ENCODE results near the gene SIGLEC8.
"Not testable (repeated sequence)": the region's sequence is repeated elsewhere in the genome, so short reads cannot be mapped to it uniquely, and the experiment has no call there.

Gene SIGLEC8

DNA sequence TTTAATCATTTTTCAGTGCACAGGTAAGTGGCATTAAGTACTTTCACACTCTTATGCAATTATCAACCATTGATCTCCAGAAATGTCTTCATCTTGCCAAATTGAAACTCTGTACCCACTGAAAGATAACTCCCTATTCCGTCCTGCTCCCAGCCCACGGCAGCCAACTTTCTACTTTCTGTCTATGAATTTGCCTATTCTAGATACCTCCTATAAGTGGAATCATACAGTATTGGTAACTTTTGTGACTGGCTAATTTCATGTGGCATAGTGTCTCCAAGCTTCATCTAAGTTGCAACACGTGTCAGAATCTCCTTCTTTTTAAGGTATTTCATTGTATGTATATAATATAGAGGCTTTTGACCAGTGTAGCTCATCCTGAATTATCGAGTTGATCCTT lies 14.4 kb upstream of the SIGLEC8 start:
- no peak for DNase-seq

DNA sequence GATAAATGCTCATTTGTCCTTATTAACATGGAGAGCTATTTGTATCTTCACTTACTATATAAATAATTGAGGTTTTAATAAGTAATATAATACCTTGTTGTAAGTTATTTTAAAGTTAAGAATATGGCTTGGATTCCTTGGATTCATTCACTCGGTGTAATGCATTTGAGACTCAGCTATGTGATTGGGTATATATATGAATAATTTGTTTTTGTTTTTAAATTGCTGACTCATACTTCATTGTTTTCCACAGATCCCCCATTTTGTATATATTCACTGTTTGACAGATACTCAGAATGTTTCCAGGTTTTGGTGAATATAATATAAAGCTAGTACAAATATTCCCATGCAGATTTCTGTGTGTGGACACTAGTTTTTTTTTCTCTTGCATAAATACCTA lies 13.3 kb upstream of the SIGLEC8 start:
- no peak for DNase-seq

DNA sequence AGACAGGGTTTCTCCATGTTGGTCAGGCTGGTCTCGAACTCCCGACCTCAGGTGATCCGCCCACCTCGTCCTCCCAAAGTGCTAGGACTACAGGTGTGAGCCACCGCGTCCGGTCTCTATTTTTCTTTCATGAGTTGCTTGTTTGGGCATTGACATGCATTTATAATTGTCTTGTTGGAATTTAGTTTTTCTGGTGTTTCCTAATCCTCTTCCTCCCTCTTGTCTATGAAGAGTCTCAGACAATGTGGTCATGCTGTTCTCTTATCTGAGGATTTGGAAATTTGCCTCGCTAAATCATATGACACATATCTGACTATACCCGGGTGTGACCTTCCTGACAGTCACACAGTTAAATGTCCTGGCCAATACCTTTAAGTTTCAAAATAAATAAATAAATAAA lies 12.7 kb upstream of the SIGLEC8 start:
- DNase-seq, result no peak

DNA sequence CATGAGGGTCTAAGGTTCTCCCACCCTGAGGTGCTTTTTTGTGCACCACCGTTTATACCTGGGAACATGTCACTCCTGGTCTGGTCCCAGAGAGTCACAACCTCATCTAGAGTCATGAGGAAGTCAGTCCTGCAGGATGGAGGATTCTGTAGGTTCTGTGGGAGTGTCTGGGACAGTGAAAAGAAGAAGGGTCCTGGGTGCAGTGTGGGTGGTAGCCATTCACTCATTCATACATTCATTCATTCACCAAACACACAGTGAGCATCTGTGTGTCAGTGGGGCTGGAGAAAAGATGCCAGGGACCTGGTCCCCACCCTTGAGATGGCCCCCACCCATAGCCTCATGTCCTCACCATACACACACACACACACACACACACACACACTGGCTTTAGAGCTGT lies 11.4 kb upstream of the SIGLEC8 start:
- DNase-seq, result no peak

DNA sequence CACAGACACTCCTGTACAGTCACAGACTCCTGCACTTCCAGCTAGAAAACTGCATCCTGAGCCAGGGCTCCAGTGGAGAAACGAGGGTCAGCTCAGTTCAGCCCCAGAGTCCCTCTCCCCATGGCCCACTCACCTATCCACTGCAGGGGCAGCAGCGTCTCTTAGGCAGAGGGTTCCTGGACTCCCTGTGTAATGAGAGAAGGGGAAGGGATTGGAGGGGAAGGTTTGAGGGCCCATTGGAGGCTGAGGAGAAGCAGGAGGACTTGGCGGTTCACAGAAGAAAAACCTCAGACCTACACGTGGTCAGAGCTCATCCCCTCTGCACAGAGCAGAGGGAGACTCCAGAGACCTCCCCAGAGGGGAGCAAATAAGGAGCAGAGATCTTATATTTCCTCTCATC lies 10.9 kb upstream of the SIGLEC8 start:
- DNase-seq, result no peak

DNA sequence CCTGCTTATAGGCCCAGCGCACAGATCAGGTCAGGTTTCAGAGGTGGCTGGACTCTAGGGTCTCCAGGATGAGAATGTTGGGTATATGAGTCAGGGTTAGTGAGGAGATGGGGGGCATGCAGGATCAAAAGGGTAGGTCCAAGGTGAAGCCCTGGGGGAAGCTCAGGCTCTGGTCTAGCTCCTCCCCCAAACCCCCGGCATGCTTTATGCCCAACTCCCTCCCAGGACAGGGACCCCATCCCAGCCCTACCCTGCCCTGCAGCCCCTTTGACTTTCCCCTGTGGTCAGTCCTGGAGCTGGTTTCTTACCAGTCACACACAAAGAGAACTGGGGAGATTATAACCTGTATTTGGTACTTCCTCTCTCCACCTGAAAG lies 10.3 kb upstream of the SIGLEC8 start:
- DNase-seq, result no peak

DNA sequence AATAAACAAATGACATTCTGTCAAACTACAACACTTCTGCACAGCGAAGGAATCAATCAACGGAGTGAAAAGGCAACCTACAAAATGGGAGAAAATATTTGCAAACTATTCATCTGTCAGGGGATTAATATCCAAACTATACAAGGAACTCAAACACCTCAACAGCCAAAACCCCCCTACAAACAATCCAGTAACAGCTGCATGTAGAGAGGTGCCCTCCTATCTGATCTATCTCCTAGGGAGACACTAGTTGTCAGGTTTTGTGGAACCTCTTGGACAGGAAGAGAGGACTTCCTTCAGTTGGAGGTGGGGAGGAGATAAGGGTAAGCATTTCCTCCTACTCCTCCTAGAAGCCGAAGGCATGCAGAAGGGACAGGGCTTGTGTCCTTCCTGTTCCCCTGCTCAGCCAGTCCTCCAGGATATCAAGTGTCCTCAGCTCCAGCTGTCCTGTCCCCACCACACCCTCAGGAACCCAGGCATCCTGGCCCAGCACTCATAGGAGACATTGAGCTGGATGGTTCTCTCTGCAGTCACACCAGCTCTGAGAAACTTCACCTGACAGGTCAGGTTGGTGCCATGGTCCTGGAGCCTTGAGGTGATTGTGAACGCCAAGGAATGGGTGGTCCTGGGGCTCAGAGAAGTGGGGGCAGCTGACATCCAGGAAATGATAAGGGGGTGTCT lies 9.8 kb upstream of the SIGLEC8 start:
- DNase-seq, result no peak

DNA sequence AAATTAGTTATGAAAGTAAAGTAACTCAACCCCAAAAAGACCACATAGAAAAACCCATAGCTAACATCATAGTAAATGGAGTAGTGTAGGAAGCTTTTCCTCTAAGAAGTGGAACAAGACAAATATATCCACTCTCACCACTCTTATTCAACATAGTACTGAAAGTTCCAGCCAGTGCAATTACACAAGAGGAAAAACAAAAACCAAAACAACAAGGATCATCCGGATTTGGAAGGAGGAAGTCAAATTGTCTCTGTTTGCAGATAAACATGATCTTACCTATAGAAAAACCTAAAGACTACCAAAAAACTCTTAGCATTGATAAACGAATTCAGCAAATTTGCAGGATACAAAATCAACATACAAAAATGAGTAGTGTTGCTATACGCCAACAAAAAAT lies 8.5 kb upstream of the SIGLEC8 start:
- no peak for DNase-seq

DNA sequence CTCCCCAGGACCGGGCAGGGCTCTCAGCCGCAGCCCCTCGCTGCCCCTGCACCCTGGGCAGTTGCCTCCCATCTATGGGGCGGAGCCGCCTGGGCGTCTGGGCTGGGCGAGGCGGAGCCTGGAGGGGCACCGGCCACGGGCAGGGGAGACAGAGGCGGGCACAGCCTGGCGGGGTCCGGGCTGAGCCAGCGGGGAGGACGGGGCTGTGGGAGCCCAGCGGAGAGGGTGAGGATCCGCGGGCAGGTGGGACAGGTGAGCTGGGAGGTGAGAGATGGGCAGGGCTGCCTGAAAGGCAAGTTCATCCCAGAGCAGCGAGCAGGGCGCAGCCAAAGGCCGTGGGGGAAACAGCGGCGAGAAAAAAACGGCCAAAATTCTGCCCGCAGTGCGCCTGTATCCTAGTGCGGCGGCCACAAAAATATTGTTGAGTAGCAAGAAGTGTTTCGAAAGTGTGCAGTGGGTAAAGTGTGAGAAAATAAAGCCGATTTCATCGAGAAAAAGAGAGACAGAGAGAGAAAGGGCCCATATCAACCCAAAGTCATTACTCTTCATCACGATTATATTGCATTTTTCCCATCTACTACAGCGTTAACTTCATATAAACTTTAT lies 5.8 kb upstream of the SIGLEC8 start:
- DNase-seq, result not testable (repeated sequence)

DNA sequence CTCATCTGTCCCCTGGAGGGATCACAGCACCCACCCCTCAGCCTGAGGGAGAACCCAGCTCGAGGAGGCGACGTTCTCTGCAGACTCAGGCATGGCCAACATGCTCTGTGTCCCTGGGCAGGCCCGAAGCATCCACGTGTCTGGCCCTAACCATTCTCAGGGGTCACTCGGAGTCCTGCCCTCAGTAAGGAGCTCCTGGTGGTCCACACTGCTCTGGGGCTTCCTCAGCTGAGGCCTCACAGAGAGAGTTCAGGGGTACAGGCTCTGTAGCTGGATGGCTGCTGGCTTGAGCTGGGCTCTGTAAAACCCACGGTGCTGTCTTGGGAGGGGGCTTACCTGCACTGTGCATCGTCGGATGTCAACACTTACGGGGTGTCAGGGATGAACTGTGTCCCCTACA lies 4.4 kb upstream of the SIGLEC8 start:
- DNase-seq, result no peak

DNA sequence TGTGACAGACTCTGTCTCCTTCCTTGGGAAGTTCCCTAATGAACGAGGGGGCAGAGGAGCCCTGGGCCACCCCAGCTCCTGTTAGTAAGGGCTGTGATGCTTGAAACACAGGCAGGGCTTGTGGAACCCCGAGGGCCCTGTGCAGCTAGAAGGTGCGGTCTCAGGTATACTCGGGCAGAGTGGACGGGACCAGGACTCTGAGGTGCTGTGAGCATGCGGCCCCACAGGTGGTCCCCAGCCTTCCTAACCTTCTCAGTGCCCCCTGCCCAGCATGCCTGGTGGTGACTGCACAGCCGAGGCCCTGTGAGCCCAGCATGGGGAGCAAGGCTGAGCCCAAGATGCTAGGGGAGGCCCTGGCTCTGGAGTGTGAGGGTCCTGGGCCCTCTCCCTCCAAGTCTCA lies 4.0 kb upstream of the SIGLEC8 start:
- no peak for DNase-seq

DNA sequence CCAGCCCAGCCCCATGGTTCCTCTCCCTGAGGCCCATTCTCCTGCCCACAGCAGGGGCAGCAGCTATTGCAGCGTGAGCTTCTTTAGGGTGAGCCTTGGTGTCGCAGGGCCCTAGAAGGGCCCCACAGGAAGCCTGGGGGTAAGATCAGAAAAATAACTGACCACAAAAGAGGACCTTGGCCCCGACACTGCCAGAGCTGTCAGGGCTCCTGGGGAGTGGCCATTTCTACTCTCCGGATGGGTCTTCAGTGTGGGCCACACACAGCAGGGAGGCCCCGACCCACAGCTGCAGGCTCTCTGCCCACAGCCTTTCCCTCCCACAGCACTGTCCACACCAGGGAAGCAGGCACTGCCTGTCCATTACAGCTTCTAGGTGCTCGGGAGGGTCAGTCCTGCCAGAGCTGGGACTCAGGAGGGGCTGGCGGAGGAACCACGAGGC lies 3.5 kb upstream of the SIGLEC8 start:
- no peak for DNase-seq

DNA sequence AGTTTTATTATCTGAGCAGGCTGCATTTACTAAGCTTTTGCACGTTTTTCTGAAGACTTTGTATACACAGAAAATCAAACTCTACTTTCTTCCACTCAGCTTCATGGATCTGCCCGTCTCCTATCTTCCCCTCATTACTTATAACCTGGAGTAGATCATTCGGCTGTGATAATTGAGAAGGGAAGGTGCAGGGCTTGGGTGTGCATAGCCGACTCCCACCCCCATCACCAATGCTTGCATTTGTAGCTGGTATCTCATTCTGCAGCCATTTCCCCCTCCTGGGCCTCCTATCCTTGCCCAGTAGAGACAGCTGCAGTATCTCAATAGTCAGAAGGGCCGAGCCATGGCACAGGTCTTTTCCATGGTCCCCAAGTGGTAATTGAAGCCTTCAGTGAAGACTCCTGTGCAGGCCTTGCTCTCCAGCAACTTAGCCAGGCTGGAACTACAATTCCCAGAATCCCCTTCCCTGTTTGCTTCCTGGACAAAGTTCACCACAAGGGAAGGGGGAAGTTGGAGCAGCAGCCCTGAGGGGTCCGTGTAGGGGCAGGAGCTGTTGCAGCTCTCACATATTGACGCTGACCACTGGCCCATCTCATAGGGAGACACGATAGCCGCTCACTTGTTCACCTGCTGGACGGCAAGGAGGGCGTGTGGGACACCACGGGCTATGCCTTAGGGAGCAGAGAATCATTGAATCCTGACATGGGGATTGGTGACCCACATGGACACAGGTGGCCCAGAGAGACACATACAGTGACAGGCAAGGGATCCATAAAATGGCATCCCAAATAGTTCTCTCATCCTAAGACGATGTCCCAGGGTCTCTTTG lies 2.1 kb upstream of the SIGLEC8 start:
- DNase-seq, result no peak

DNA sequence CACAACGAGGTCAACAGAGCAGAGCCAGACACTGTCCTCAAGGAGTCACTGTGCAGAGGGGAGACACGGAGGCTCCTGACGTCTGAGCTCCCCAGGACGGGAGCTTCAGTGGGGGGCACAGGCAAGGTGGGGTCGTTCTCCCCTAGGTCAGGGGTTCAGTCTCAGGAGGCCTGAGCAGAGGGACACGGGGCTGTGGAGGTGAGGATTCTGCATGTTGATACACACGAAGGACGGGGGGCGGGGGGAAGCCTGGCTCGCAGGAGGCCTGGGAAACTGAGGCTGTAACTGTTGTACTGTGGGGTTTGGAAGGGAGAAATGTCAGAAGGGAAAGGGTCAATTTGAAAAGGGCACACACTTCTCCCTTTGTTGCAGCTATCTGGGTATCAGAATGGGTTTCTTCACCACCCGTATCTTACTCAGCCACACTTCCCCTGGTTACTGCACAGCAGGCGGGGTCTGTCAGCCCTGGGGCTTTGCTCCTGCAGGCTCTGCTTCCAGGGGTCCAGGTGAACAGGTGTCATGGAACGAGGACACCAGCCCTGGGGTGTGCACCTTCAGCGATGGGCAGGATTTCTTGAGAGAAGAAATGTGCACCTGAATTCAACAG lies 748 bp upstream of the SIGLEC8 start:
- no peak for DNase-seq

DNA sequence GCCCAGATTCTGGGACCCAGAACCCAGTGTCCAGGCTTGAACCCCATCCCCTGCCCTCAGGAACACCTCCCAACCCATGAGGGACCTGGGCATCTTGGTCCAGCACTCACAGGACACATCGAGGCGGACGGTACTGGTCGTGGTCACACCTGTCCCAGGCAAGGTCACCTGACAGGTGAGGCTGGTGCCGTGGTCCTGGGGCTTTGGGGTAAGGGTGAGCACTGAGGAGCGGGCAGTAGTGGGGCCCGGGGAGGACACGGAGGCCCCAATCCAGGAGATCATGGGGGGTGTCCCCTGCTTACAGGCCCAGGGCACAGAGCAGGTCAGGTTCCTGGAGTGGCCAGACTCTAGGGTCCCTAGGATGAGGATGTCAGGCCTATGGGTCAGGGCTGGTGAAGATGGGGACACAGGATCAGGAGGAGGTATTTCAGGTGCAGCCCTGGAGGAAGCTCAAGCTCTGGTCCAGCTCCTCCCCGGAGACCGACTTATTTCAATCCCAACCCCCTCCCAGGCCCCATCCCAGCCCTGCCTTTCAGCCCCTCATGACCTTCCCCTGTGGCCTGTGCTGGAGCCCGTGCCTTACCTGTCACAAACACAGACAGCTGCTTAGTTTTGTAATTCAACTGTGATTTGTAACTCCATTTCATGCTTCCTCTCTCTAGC lies 772 bp downstream of the SIGLEC8 start:
- no peak for DNase-seq

DNA sequence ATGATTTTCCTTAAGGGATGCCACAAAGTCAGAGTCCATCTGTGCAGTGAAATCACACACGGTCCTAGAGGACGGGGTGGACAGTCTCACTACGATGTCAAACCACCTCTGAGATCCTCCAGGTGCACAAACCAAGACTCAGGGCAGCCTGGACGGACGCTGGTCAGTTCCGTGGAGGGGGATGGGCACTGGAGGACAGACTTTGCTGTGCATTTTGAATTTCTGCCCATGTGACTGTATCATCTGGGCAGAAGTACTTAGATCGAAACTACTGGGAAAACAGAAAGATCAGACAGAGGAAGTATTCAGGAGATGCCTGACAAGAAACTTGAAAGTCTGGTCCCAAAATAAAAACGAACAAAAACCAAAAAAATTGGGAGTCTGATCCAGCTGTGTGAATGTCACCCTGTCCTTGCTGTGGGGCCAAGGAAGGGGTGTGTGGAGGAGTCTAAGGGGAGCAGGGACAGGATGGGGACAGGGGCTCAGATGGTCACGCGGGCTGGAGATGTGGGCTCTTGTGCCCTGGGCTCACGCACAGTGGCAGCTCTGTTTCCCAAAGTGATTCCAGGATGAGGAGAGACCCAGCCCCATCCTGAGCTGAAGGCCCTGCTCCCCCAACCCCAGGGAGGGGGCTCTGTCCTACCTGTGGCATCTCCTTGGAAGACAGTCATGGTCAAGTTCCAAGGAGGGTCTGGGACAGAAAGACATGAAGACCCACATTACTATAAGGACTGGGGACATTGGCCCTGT lies 1.5 kb downstream of the SIGLEC8 start:
- no peak for DNase-seq

DNA sequence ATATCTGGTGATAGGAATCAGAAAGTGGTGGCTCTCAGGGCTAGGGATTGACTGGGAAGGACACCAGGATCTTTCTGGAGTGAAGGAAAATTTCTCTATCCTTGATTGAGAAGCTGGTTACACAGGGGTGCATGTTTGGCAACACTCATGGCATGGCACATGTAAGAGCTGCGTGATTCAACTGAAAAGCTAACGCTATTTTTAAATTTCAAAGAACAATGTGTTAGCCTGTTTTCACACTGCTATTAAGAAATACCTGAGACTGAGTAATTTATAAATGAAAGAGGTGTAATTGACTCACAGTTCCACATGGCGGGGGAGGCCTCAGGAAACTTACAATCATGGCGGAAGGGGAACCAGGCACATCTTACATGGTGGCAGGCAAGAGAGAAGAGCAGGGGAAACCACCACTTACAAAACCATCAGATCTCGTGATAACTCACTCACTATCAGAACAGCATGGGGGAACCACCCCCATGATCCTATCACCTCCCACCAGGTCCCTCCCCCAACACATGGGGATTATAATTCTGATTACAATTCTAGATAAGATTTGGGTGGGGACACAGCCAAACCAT lies 7.4 kb downstream of the SIGLEC8 start:
- no peak for DNase-seq

DNA sequence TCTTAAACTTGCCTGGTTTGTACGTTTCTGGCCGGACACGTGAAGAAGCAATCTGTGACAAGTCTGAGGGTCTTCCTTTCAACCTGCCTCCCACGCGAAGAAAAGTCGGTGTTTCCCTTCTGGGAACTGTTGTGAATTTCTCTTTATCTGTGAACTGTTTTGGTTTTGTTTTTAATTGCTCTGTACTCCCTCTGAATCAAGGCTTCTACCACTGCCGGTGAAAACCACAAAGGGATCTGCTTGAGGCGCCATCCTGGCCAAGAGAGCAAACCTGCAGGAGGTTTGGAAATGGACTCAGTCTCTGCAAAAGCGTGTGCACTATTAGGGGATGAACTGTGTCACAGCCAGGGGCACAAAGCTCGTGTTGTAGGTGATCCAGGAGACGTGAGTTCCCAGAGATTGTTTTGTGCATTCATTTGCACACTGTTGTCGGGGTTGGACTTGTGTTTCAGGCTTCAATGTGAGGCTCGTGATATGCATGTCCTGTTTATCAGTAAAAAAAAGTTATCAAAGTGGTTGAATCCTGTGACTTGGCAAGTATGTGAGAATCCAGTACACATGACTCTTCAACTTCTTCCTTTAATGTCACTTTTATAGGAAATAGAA lies 9.7 kb downstream of the SIGLEC8 start:
- DNase-seq, result no peak

DNA sequence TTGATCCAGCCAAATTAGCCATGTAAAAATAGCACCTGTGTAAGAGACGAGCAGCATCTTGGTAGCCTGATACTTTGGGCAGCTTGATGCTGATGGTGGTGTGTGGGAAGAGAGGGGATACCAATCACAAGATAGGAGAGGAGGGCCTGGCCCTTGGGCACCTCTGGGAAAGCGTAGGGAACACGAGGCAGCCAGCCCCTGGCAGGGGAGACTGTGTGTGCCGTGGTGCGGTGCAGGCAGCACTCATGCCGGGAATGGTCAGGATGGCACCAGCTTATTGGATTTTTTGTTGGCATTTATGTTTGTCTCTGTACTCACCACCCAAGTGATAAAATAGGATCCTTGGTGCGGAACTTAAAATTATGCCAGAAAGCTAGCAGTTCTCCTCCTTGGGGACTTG lies 10.2 kb downstream of the SIGLEC8 start:
- no peak for DNase-seq

DNA sequence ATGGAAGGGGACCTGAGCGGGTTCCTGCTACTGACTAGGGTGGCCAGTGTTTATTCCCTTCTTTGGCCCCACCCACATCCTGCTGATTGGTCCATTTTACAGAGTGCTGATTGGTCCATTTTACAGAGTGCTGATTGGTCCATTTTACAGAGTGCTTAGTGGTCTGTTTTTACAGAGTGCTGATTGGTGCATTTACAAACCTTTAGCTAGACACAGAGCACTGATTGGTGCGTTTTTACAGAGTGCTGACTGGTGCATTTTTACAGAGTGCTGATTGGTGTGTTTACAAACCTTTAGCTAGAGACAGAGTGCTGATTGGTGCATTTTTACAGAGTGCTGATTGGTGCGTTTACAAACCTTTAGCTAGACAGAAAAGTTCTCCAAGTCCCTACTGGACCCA lies 10.7 kb downstream of the SIGLEC8 start:
- DNase-seq, result not testable (repeated sequence)
